Astrocyte (in vitro differentiated cells and primary cell): ENCODE results near the gene PGC. TPM values are rescaled to one million over a fixed set of nuclear protein-coding genes. Genes with fewer than 3 reads are reported as not detected.
"Not testable (repeated sequence)": the region's sequence is repeated elsewhere in the genome, so short reads cannot be mapped to it uniquely, and the experiment has no call there.

Experiments
- DNase-seq: peaks from one replicate; pipeline ENCODE4 v3.0.0-alpha.2; 2010; ENCODE audit warnings: low read depth
- FAIRE-seq: peaks from 2 replicates; lab custom pipeline; 2011; peaks lifted over from hg19 to GRCh38; lab: Jason Lieb, UNC
- H2AFZ ChIP-seq: 2 replicates; pipeline ENCODE4 v1.6.0; 2012; ENCODE audit warnings: low read depth, low read length, inconsistent platforms
- H3K27ac ChIP-seq: 2 replicates; pipeline ENCODE4 v1.5.1; 2011; ENCODE audit warnings: low read depth, low read length, inconsistent platforms
- H3K27me3 ChIP-seq: 2 replicates; pipeline ENCODE4 v1.6.0; 2011; ENCODE audit warnings: low read length, inconsistent platforms; ENCODE audit not compliant: insufficient read depth
- H3K36me3 ChIP-seq: 2 replicates; pipeline ENCODE4 v1.5.1; 2011; ENCODE audit warnings: low read length, inconsistent platforms; ENCODE audit not compliant: insufficient read depth
- H3K4me1 ChIP-seq: 2 replicates; pipeline ENCODE4 v1.5.1; 2011; ENCODE audit warnings: low read length, inconsistent platforms; ENCODE audit not compliant: insufficient read depth
- H3K4me2 ChIP-seq: 2 replicates; pipeline ENCODE4 v1.6.0; 2012; ENCODE audit warnings: low read length, inconsistent platforms
- H3K4me3 ChIP-seq: 2 replicates; pipeline ENCODE4 v1.5.1; 2011; ENCODE audit warnings: low read depth, mild to moderate bottlenecking, low read length, inconsistent platforms; ENCODE audit not compliant: insufficient read depth
- H3K79me2 ChIP-seq: 2 replicates; pipeline ENCODE4 v1.6.0; 2012; ENCODE audit warnings: mild to moderate bottlenecking, low read length, inconsistent platforms; ENCODE audit not compliant: insufficient read depth
- H3K9ac ChIP-seq: 2 replicates; pipeline ENCODE4 v1.6.0; 2012; ENCODE audit warnings: mild to moderate bottlenecking, low read length, inconsistent platforms
- H3K9me3 ChIP-seq: 2 replicates; pipeline ENCODE4 v1.5.1; 2012; ENCODE audit warnings: low read depth, mild to moderate bottlenecking, low read length, inconsistent platforms; ENCODE audit not compliant: insufficient read depth
- H4K20me1 ChIP-seq: 2 replicates; pipeline ENCODE4 v1.6.0; 2012; ENCODE audit warnings: low read length, inconsistent platforms; ENCODE audit not compliant: insufficient read depth
- H3K27ac Mint-ChIP-seq: one replicate; pipeline ENCODE4 v1.8.0; 2021; ENCODE audit warnings: mild to moderate bottlenecking, mixed read lengths; ENCODE audit not compliant: unreplicated experiment
- H3K27me3 Mint-ChIP-seq: one replicate; pipeline ENCODE4 v1.8.0; 2021; ENCODE audit warnings: low read depth, mixed read lengths; ENCODE audit not compliant: unreplicated experiment
- H3K36me3 Mint-ChIP-seq: one replicate; pipeline ENCODE4 v1.8.0; 2021; ENCODE audit warnings: low read depth, mixed read lengths; ENCODE audit not compliant: unreplicated experiment
- H3K4me1 Mint-ChIP-seq: one replicate; pipeline ENCODE4 v1.8.0; 2021; ENCODE audit warnings: low read depth, mixed read lengths; ENCODE audit not compliant: unreplicated experiment
- H3K4me3 Mint-ChIP-seq: one replicate; pipeline ENCODE4 v1.8.0; 2021; ENCODE audit warnings: mild to moderate bottlenecking, moderate library complexity, mixed read lengths; ENCODE audit not compliant: unreplicated experiment
- H3K9me3 Mint-ChIP-seq: one replicate; pipeline ENCODE4 v1.8.0; 2021; ENCODE audit warnings: mild to moderate bottlenecking, mixed read lengths; ENCODE audit not compliant: unreplicated experiment
- CTCF ChIP-seq: IDR thresholded peaks from 2 replicates; pipeline ENCODE4 v1.5.1; 2011; ENCODE audit warnings: low read depth, mild to moderate bottlenecking, inconsistent platforms, low read length, moderate library complexity; ENCODE audit not compliant: insufficient read depth
- EZH2 ChIP-seq: IDR thresholded peaks from 2 replicates; pipeline ENCODE4 v1.6.1; 2012; ENCODE audit warnings: mild to moderate bottlenecking, low read length, inconsistent platforms; ENCODE audit not compliant: insufficient read depth
- total RNA-seq: library from RNA; stranded (reverse); gene quantifications from 2 replicates; pipeline ENCODE4 v1.2.1, GENCODE V29; 2021

Gene PGC
- total RNA-seq, 1 donor from 2014 or later = not detected

DNA sequence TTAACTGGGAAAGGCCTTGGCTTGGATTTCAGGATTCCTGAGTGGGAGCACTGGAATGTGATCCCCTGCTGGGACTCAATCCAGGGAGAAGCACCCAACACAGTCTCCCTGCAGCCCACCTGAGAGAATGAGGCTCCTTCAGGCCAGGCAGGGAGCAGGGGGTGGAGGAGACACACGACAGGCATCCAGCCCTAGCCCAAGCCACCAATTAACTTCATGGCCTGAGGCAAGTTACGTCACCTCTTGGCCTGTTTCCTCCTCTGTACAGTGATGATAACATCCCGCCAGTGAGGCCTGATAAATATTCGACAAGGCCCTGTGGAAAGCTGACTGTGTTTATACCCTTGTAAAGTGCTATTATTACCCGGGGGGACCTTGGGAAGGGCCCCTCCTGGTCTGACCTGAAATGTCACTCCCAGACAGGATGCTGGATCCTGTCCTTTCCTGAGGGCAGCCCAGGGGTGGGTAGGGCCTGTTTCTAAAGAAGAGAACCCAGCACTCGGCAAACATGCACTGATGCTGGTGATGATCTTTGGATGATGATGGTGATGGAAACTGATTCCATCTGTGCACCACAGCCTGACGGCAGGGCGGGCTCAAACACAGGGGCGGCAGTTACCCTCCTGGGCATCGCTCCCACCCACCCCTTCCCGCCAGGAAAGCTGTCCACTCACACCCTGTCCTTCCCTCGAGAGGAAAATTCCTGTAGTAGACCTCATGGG lies 20.1 kb upstream of the PGC start:
- no peaks in the 10 kb centered on the region for H3K9me3 ChIP-seq
- H3K27me3 ChIP-seq = no peaks in the 10 kb centered on the region
- H3K4me1 ChIP-seq = peaks cover 5% of the 10 kb centered on the region
- H3K4me3 ChIP-seq = no peak overlapping the region
- DNase-seq (peak; percentile 70), FAIRE-seq (no peak)
- H4K20me1 ChIP-seq = no peaks in the 10 kb centered on the region
- Mint-ChIP-seq H3K36me3 (peaks cover 14% of the 10 kb centered on the region), H3K4me1 (peaks cover 11% of the 10 kb centered on the region), H3K9me3 (peaks cover 2% of the 10 kb centered on the region), H3K27ac (no peak overlapping the region), H3K27me3 (peaks cover 7% of the 10 kb centered on the region), H3K4me3 (no peak overlapping the region)
- no peak overlapping the region for H3K27ac ChIP-seq
- peak overlapping the region; percentile 47 for H2AFZ ChIP-seq
- H3K9ac ChIP-seq = no peak overlapping the region
- H3K4me2 ChIP-seq = no peak overlapping the region
- H3K36me3 ChIP-seq = no peaks in the 10 kb centered on the region
- TF ChIP-seq CTCF (no peak), EZH2 (no peak)
- no peaks in the 10 kb centered on the region for H3K79me2 ChIP-seq

DNA sequence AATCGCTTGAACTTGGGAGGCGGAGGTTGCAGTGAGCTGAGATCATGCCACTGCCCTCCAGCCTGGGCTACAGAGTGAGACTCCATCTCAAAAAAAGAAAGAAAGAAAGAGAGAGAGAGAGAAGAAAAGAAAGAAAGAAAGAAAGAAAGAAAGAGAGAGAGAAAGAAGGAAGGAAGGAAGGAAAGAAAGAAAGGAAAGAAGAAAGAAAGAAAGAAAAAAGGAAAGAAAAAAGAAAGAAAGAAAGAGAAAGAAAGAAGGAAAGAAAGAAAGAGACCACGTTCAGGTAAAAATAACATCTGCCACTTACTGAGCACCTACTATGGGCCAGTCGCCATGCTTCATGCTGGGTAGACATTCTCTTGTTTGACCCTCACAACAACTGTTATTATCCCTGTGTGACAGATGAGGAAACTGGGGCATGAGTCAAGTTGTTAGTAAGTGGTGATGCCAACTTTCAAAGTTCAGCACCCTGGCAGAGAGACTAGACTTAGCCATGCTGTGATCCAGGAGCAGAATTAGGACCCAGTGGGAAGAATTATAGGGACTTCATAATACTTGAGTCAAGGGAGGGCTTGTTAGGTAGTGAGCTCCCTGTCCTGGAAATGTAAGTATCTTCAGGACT lies 19.0 kb upstream of the PGC start:
- H2AFZ ChIP-seq, H3K4me3 ChIP-seq, H3K9ac ChIP-seq, H3K27ac Mint-ChIP-seq, H3K27me3 ChIP-seq, H3K9me3 Mint-ChIP-seq, H3K9me3 ChIP-seq, H4K20me1 ChIP-seq, H3K27ac ChIP-seq, H3K4me1 ChIP-seq, FAIRE-seq, H3K4me2 ChIP-seq, H3K36me3 Mint-ChIP-seq, H3K4me3 Mint-ChIP-seq, H3K36me3 ChIP-seq, DNase-seq, H3K27me3 Mint-ChIP-seq, H3K79me2 ChIP-seq: not testable (repeated sequence)
- peaks cover 11% of the 10 kb centered on the region for H3K4me1 Mint-ChIP-seq

- Mint-ChIP-seq H3K4me1 (peaks cover 12% of the 10 kb centered on the region), H3K9me3 (peaks cover 2% of the 10 kb centered on the region), H3K4me3 (no peak overlapping the region), H3K27ac (no peak overlapping the region), H3K36me3 (no peaks in the 10 kb centered on the region), H3K27me3 (peaks cover 9% of the 10 kb centered on the region)
- Histone ChIP-seq H3K27me3 (no peaks in the 10 kb centered on the region), H4K20me1 (no peaks in the 10 kb centered on the region), H3K9me3 (no peaks in the 10 kb centered on the region), H3K4me3 (no peak overlapping the region), H3K36me3 (no peaks in the 10 kb centered on the region), H3K9ac (no peak overlapping the region), H3K4me1 (peaks cover 5% of the 10 kb centered on the region), H2AFZ (no peak overlapping the region), H3K27ac (no peak overlapping the region), H3K79me2 (no peaks in the 10 kb centered on the region), H3K4me2 (no peak overlapping the region)
- DNase-seq = no peak
- TF ChIP-seq EZH2 = no peak
- TF ChIP-seq CTCF = no peak
- no peak for FAIRE-seq
These were observed 16.3 kb upstream of the PGC start for GRCh38 chr6:41763470-41763869.
